Osteocyte (in vitro differentiated cells): ENCODE results near the gene NRXN3. TPM values are rescaled to one million over a fixed set of nuclear protein-coding genes. Genes with fewer than 3 reads are reported as not detected.

Experiments
- DNase-seq: peaks from one replicate; pipeline ENCODE4 v3.0.0; 2021; ENCODE audit warnings: mixed read lengths; ENCODE audit not compliant: unreplicated experiment; ENCODE audit errors: extremely low spot score
- H3K27ac Mint-ChIP-seq: one replicate; pipeline ENCODE4 v1.8.0; 2021; ENCODE audit warnings: mild to moderate bottlenecking, mixed read lengths; ENCODE audit not compliant: unreplicated experiment
- H3K27me3 Mint-ChIP-seq: one replicate; pipeline ENCODE4 v1.8.0; 2021; ENCODE audit warnings: mixed read lengths; ENCODE audit not compliant: unreplicated experiment
- H3K36me3 Mint-ChIP-seq: one replicate; pipeline ENCODE4 v1.8.0; 2021; ENCODE audit warnings: mixed read lengths; ENCODE audit not compliant: unreplicated experiment
- H3K4me1 Mint-ChIP-seq: one replicate; pipeline ENCODE4 v1.8.0; 2021; ENCODE audit warnings: mixed read lengths; ENCODE audit not compliant: unreplicated experiment
- H3K4me3 Mint-ChIP-seq: one replicate; pipeline ENCODE4 v1.8.0; 2021; ENCODE audit warnings: mild to moderate bottlenecking, moderate library complexity, mixed read lengths; ENCODE audit not compliant: unreplicated experiment
- H3K9me3 Mint-ChIP-seq: one replicate; pipeline ENCODE4 v1.8.0; 2021; ENCODE audit warnings: mixed read lengths; ENCODE audit not compliant: unreplicated experiment
- CTCF ChIP-seq: fragments of 200-600 bp; sonication (generic); IDR thresholded peaks from 2 replicates; pipeline ENCODE4 v1.5.0; 2021; ENCODE audit warnings: antibody characterized with exemption, mild to moderate bottlenecking, moderate library complexity
- total RNA-seq: library from RNA; stranded (reverse); gene quantifications from 2 replicates; pipeline ENCODE4 v1.2.1, GENCODE V29; 2021

NRXN3 gene
- total RNA-seq, 1 donor from 2014 or later, result 26.5 TPM

- Mint-ChIP-seq H3K36me3 (no peaks in the 10 kb centered on the region), H3K4me1 (no peaks in the 10 kb centered on the region), H3K27ac (no peak overlapping the region), H3K9me3 (peaks cover 27% of the 10 kb centered on the region), H3K4me3 (no peak overlapping the region), H3K27me3 (no peaks in the 10 kb centered on the region)
- TF ChIP-seq CTCF, result no peak
- DNase-seq, result no peak
Measured at GRCh38 chr14:78259831-78260230, 89.7 kb downstream of the NRXN3 start.

DNA sequence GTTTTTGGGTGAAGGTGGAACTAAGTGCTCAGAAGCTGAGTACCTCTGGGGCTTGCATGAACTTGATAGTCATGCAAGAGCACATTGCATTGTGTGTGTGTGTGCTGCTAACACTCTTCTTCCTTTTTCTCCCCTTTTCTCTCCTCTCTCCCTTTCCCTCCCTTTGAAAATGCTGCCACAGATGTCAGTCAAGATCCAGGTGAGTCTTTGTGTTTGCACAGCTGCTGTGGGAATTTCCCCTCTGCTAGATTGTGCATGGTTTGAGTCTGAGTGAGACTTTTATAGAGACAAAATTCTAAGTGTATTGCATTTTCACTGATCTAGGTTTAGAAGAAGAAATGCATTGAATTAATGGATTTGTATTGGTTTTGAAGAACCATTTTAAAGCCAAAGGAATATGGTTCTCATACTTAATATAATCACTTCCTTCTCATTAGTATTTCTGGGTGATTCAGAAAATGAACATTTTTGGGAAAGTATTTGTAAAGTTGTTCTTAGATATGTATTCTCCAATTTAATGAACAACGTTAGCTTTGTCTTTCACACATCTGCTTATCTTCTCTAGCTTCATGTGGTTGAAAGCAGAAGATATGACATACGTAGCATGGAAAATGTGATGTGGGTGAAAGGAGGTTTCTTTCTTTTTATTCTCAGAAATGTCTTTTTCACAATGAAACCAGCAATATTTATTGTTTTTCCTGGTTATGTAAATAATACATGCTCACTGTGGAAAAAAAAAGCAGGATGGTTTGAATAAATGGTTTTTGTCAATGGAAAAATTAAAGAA is 108.5 kb downstream of the NRXN3 start:
- Mint-ChIP-seq H3K27me3 (no peaks in the 10 kb centered on the region), H3K9me3 (no peaks in the 10 kb centered on the region), H3K36me3 (no peaks in the 10 kb centered on the region), H3K4me1 (no peaks in the 10 kb centered on the region), H3K27ac (no peak overlapping the region), H3K4me3 (no peak overlapping the region)
- no peak for DNase-seq
- no peak for TF ChIP-seq CTCF

DNA sequence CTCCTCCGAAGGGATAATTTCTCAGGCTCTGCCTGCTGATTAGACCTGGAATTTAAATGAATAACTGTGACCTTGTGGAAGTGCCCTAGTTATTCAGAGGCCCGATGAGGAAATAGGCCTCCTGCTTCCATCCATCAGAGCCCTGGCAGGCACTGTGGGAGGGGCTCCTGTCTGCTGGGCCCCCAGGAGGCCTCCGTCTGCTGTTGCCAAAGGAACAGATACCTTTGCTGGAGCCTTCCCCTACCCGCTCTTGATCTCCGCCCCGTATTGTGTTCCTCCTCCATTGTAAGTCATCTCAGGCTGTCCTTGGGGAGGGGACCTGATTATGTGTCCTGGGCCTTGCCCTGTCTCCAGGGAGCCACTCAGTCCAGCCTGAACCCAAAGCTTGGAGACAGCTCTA is 112.3 kb downstream of the NRXN3 start:
- no peak for TF ChIP-seq CTCF
- H3K4me3 Mint-ChIP-seq, result no peak overlapping the region

GRCh38 chr14:78286210-78286609 is 116.0 kb downstream of the NRXN3 start:
- H3K4me3 Mint-ChIP-seq, result no peak overlapping the region
- H3K4me1 Mint-ChIP-seq, result no peaks in the 10 kb centered on the region
- no peaks in the 10 kb centered on the region for H3K9me3 Mint-ChIP-seq
- no peaks in the 10 kb centered on the region for H3K36me3 Mint-ChIP-seq
- DNase-seq, result no peak
- H3K27me3 Mint-ChIP-seq, result no peaks in the 10 kb centered on the region
- TF ChIP-seq CTCF, result no peak
- H3K27ac Mint-ChIP-seq, result no peak overlapping the region

More for the DNA sequence above, 112.3 kb downstream of the NRXN3 start:
- H3K27ac Mint-ChIP-seq, result no peak overlapping the region
- no peaks in the 10 kb centered on the region for H3K4me1 Mint-ChIP-seq
- DNase-seq, result no peak
- no peaks in the 10 kb centered on the region for H3K27me3 Mint-ChIP-seq
- H3K36me3 Mint-ChIP-seq, result no peaks in the 10 kb centered on the region
- H3K9me3 Mint-ChIP-seq, result no peaks in the 10 kb centered on the region

DNA sequence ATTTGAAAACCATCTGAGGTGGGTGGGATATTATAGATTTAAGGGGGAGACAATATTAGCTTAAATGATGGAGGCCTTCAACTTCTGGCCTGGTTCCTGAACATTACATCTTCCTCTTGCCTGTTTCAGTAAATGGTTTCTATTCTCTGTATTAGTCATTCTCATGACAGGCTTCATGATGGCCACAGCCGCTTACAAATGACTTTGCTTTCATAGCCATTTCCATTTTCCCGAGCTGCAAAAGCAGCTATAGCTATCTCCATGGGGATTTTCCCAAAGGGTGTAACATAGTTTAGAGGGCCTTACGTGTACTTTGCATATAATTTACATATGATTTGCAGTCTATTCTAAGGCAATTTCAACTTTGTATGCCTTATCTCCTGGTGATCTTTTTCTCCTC is 121.8 kb downstream of the NRXN3 start:
- no peak for TF ChIP-seq CTCF
- Mint-ChIP-seq H3K27ac (no peak overlapping the region), H3K9me3 (no peaks in the 10 kb centered on the region), H3K4me3 (no peak overlapping the region), H3K27me3 (no peaks in the 10 kb centered on the region), H3K36me3 (no peaks in the 10 kb centered on the region), H3K4me1 (no peaks in the 10 kb centered on the region)
- DNase-seq, result no peak
